GM18861 (cell line): ENCODE data around the gene CTNNA2.
"Not testable (repeated sequence)": the region's sequence is repeated elsewhere in the genome, so short reads cannot be mapped to it uniquely, and the experiment has no call there.

Experiments
- ATAC-seq: cut with Tn5 transposase; IDR thresholded peaks from one replicate; pipeline ENCODE4 v1.9.1; 2021; ENCODE audit not compliant: unreplicated experiment

Gene CTNNA2

GRCh38 chr2:80019571-80020460, 507.0 kb downstream of the CTNNA2 start:
- no peak for ATAC-seq

DNA sequence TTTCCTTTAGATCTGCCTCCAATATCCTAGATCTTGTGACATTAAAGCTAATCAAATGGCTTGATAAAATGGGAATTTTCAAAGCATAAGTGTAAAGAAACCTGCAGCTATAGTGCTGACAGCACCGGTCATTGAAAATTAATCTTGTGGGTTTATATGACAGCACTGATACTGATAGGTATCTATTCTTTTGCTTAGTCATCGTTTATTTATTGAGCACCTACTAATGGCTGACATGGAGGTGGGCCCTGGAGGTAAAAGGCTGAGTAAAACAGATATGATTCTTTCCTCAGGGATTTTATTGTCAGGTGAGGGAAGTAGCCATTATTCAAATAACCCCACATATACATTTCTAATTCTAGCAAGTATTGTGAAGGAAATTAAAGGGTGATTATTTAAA, 509.2 kb downstream of the CTNNA2 start:
- no peak for ATAC-seq

DNA sequence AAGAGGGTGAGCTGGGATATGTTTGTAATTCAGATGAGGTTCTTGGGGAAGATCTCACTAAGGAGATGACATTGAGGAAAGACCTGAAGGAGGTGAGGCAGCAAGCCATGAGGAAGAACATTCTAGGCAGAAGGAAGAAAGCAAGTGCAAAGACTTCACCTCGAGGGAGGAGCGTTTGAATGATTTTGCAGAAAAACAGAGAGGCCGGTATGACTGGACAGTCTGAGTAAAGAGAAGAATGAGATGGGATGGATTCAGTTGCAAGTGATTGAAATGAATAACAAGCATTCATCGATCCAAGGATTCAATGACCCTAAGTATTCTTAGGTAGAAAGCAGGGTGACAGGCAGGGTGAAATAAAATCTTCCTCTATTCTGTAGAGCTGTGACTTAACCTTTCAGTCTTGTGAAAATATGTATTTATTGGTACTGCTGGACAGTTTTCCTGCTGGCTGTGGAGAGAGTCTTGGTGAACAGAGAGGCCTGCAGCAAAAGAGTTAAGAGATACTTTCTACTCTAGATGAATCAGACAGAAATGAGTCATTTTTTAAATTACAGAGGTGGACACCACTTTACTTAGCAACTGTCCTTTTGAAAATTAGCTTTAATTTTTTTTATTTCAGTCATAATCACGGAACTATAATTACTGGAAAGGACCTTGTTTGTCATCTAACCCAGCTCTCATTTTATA, 513.3 kb downstream of the CTNNA2 start:
- no peak for ATAC-seq

DNA sequence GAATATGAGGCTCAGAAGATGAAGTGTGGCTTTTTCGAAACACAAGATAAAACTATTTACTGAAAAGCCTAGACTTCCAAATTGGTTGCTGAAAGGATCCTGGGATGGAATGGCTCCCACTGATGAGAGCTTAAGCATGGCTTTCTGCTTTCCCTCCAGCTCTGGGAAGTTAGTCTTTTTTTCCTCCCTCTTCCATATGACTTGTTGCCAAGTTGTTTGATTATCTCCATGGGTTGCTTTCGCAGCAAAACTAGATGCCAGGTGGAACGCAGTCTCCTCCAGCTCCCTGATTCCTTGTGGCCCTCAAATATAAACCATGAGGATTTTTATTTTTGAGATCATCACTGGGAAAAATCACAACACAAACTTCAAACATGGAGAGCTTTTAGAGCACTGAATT, 515.2 kb downstream of the CTNNA2 start:
- ATAC-seq = no peak

- ATAC-seq = no peak
These were observed 515.7 kb downstream of the CTNNA2 start for GRCh38 chr2:80028584-80028983.

GRCh38 chr2:80030135-80030534, 517.3 kb downstream of the CTNNA2 start:
- ATAC-seq = no peak

GRCh38 chr2:80032684-80033083, 519.8 kb downstream of the CTNNA2 start:
- not testable (repeated sequence) for ATAC-seq

- ATAC-seq = no peak
These were observed 523.0 kb downstream of the CTNNA2 start for GRCh38 chr2:80035749-80036285.

GRCh38 chr2:80037310-80037709, 524.5 kb downstream of the CTNNA2 start:
- no peak for ATAC-seq

GRCh38 chr2:80040226-80040625, 527.4 kb downstream of the CTNNA2 start:
- ATAC-seq = no peak

DNA sequence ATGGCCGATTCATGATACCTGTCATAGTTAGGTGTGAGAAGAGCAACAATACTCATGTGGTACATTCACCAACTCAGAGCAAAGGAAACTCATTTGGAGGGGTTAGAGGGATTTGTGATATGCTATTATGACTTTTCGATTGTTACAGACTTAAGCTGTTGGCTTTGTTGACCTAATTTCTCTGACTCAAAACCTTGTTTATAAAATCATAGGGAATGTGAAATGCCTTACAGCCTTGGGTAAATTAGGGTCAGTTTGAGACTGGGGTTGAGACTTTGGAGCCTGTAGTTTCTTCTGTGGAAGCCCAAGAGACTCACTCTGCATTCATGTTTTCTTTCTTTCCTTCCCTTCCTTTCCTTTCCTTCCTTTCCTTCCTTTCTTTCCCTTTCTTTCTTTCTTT, 529.8 kb downstream of the CTNNA2 start:
- no peak for ATAC-seq

DNA sequence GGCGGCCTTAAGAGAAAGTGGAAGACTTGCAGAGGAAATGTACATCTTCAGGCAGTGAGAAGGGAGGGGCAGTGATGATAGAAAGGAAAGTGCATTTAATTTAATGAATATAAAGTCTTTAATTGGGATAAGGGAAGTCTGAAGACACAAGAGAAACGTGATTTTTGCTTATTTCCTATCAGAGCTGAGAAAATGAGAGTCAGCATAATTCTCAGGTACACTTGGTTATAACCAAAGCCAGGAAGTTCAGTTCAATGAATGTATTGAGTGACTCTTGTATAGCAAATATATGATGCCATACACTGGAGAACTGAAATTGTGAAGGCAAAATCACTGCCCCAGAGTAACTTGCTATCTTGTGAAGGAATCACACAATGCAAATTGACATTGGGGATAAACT, 535.4 kb downstream of the CTNNA2 start:
- no peak for ATAC-seq

DNA sequence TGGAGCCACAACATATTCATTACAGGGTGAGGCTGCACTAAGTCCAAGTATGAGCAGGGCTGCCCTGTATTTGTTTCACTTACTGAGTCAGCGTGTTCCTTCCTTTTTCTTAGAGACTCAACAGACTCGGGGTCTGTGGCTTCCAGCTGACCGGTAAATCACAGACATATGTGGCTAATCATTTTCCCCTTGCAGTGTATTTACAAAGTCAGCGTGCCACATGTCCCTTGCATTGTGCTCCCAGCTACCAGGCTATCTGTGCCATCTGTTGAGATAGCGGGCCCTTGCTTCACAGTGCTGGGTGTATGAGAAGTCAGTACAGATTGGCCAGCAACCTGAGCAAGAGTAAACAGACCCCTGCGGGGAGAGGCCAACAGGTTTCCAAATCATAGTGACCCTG, 537.4 kb downstream of the CTNNA2 start:
- ATAC-seq = no peak

- ATAC-seq = no peak
These were observed 540.9 kb downstream of the CTNNA2 start for GRCh38 chr2:80053522-80054345.

DNA sequence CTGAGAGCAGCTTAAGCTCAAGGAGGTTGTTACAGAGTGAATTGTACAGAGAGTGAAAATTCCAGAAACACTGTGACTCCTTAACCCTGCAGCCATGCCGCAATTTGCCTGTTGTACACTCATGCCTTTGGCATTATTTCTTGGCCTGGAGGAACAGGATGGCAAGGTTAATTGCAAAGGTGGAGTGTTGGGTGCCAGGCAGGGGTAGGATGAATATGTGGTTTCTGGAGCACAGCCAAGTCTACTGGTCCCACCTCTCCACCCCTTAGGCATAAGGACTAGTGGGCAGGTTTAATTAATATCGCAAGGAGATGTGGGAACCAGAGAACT, 541.5 kb downstream of the CTNNA2 start:
- ATAC-seq = no peak

- ATAC-seq = no peak
These were observed 545.1 kb downstream of the CTNNA2 start for GRCh38 chr2:80057956-80058355.

DNA sequence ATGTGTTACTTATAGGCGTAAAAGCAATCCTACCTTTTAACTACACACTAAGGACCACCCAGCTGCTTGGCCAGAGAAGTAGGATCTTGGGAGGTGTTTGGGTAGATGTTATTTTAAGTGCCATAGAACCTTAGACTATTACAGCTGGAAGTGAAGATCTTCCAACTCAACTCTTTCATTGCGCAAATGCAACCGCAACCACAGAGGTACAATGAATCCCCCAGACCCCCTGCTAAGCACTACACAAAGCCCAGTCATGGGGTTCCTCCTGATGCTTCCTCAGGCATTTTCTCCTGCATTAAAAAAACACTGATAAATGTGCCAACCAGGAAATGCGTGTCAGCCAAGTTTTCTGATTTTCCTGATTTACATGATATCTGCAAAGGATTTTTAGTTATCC, 545.7 kb downstream of the CTNNA2 start:
- no peak for ATAC-seq

- no peak for ATAC-seq
These were observed 546.6 kb downstream of the CTNNA2 start for GRCh38 chr2:80059447-80059846.

DNA sequence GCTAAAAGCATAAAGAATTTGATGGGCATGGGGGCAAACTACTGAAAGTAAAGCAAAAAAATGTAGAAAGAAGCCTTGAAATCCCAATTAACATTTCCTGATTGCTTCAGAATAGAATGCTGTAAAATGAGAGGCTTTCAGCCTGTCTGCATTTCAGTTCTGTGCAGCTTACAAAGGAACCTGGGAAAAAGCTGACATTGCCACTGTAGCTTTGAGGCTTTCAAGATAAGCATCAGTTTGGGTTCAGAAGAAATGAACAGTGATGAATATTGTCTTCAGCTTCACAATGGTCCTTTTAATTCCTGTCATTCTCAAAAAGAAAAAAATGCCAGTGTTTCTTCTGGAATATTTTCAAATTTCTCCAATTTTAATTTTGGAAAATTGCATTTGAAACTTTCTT, 549.0 kb downstream of the CTNNA2 start:
- no peak for ATAC-seq

DNA sequence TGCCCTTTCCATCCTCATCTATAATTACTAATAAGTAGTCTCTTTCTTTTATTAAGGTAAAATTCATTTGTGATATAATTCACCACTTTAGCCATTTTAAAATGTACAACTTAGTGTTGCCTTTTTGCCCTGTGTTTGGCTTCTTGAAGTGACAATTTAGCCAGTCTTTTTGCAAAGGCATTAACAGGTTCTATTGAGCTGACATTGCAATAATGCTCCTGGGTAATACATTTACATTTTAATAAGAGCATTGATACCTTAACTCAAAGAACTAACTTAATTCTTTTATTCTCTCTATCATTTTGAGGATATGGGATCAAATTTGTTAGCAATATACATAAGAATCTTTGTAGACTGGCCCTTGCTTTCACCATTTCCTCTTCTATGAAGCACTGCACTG, 549.4 kb downstream of the CTNNA2 start:
- no peak for ATAC-seq

GRCh38 chr2:80068038-80068731, 555.3 kb downstream of the CTNNA2 start:
- no peak for ATAC-seq
